Endodermal cell (in vitro differentiated cells): Measurements from ENCODE around the gene CPSF4. TPM values are rescaled to one million over a fixed set of nuclear protein-coding genes. Genes with fewer than 3 reads are reported as not detected.

ENCODE experiments used
- DNase-seq: peaks from one replicate; pipeline ENCODE4 v3.0.0-alpha.2; 2017
- H3K27ac ChIP-seq: 2 replicates; pipeline ENCODE4 v1.5.1; 2013; ENCODE audit warnings: mild to moderate bottlenecking, low read depth, low read length, moderate library complexity
- H3K27me3 ChIP-seq: 2 replicates; pipeline ENCODE4 v1.6.1; 2013; ENCODE audit warnings: mild to moderate bottlenecking, low read length, moderate library complexity; ENCODE audit not compliant: insufficient read depth, control insufficient read depth, poor library complexity, severe bottlenecking
- H3K36me3 ChIP-seq: 2 replicates; pipeline ENCODE4 v1.7.0; 2013; ENCODE audit warnings: mild to moderate bottlenecking, low read length, moderate library complexity; ENCODE audit not compliant: control insufficient read depth, insufficient read depth
- H3K4me1 ChIP-seq: one replicate; pipeline ENCODE4 v1.7.0; 2013; ENCODE audit warnings: low read length; ENCODE audit not compliant: control insufficient read depth, insufficient read depth
- H3K4me3 ChIP-seq: 2 replicates; pipeline ENCODE4 v1.5.1; 2013; ENCODE audit warnings: mild to moderate bottlenecking, low read length, moderate library complexity
- H3K9ac ChIP-seq: 2 replicates; pipeline ENCODE4 v1.6.1; 2013; ENCODE audit warnings: mild to moderate bottlenecking, low read length, moderate library complexity; ENCODE audit not compliant: poor library complexity, severe bottlenecking; ENCODE audit errors: extremely low read depth
- H3K9me3 ChIP-seq: 2 replicates; pipeline ENCODE4 v1.6.1; 2013; ENCODE audit warnings: mild to moderate bottlenecking, low read length, moderate library complexity; ENCODE audit not compliant: control insufficient read depth
- H3K27ac Mint-ChIP-seq: 2 replicates; pipeline ENCODE4 v1.8.0; 2020; ENCODE audit warnings: mixed read lengths
- H3K27me3 Mint-ChIP-seq: 2 replicates; pipeline ENCODE4 v1.8.0; 2021; ENCODE audit warnings: mild to moderate bottlenecking, mixed read lengths; ENCODE audit not compliant: insufficient read depth
- H3K36me3 Mint-ChIP-seq: 2 replicates; pipeline ENCODE4 v1.8.0; 2020; ENCODE audit warnings: low read depth, mixed read lengths
- H3K4me1 Mint-ChIP-seq: 2 replicates; pipeline ENCODE4 v1.8.0; 2020; ENCODE audit warnings: mixed read lengths
- H3K4me3 Mint-ChIP-seq: 2 replicates; pipeline ENCODE4 v1.8.0; 2020; ENCODE audit warnings: mild to moderate bottlenecking, moderate library complexity, mixed read lengths
- H3K9me3 Mint-ChIP-seq: 2 replicates; pipeline ENCODE4 v1.8.0; 2020; ENCODE audit warnings: mild to moderate bottlenecking, mixed read lengths
- WGBS, 2 experiments: methylation state at CpG; one replicate each; pipeline versions ENCODE4 v1.1.5 to v1.1.7; 2013; ENCODE audit warnings: missing lambda C conversion rate in 2 of 2, mixed read lengths in 1 of 2; ENCODE audit not compliant: insufficient coverage in 1 of 2, insufficient read length in 1 of 2; 5-methylcytosine and 5-hydroxymethylcytosine counted together
- total RNA-seq, 2 donors: library from RNA; stranded (reverse); fragmentation: NEBNext Ultra II Directional in 1 of 2; extraction: Animal tissue kit (Norgen Biotek cat#: 25700) in 1 of 2; gene quantifications; 2 replicates in 1 of 2; 3 replicates in 1 of 2; pipeline ENCODE4 v1.2.1, GENCODE V29; 2021
- TF ChIP-seq, protein P1 (sequence below): fragments of 200-600 bp; sonication (generic); conservative IDR thresholded peaks from 2 replicates; pipeline ENCODE4 v1.5.0; 2021; ENCODE audit warnings: antibody characterized with exemption, mild to moderate bottlenecking

The CPSF4 gene
- total RNA-seq, 2 donors from 2014 or later, result 87.3 to 126 TPM

DNA sequence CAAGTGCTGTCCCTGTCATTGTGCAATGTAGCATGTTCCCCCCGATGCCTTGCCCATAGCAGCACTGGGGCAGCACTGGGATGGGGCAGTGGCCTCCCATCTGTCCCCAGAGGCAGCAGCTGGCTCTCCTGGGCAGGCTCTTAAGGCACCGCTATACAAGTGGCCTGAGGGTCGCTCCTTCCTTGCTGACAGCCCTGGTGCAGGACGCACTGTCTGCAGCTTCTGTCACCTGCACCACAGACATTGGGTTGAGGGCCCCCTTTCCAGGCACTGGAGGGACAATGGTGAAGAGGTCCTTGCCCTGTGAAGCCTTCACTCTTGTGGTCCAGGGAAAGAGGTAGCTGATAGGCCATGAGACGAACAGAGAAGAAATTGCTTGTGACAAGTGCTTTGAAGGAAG, 10.6 kb downstream of the CPSF4 start:
- DNase-seq, result no peak
- Histone ChIP-seq H3K4me3 (no peak overlapping the region), H3K4me1 (no peaks in the 10 kb centered on the region), H3K9me3 (no peaks in the 10 kb centered on the region), H3K27ac (no peak overlapping the region), H3K36me3 (peaks cover 90% of the 10 kb centered on the region), H3K27me3 (no peaks in the 10 kb centered on the region), H3K9ac (no peak overlapping the region)
- WGBS, 2 experiments, result 90 to 94% methylated on average over 5 of the region's 5 CpGs
- Mint-ChIP-seq H3K4me1 (no peaks in the 10 kb centered on the region), H3K27me3 (no peaks in the 10 kb centered on the region), H3K9me3 (no peaks in the 10 kb centered on the region), H3K27ac (no peak overlapping the region), H3K4me3 (no peak overlapping the region), H3K36me3 (peaks cover 77% of the 10 kb centered on the region)
- TF ChIP-seq, protein P1, sequence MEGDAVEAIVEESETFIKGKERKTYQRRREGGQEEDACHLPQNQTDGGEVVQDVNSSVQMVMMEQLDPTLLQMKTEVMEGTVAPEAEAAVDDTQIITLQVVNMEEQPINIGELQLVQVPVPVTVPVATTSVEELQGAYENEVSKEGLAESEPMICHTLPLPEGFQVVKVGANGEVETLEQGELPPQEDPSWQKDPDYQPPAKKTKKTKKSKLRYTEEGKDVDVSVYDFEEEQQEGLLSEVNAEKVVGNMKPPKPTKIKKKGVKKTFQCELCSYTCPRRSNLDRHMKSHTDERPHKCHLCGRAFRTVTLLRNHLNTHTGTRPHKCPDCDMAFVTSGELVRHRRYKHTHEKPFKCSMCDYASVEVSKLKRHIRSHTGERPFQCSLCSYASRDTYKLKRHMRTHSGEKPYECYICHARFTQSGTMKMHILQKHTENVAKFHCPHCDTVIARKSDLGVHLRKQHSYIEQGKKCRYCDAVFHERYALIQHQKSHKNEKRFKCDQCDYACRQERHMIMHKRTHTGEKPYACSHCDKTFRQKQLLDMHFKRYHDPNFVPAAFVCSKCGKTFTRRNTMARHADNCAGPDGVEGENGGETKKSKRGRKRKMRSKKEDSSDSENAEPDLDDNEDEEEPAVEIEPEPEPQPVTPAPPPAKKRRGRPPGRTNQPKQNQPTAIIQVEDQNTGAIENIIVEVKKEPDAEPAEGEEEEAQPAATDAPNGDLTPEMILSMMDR, result no peak

DNA sequence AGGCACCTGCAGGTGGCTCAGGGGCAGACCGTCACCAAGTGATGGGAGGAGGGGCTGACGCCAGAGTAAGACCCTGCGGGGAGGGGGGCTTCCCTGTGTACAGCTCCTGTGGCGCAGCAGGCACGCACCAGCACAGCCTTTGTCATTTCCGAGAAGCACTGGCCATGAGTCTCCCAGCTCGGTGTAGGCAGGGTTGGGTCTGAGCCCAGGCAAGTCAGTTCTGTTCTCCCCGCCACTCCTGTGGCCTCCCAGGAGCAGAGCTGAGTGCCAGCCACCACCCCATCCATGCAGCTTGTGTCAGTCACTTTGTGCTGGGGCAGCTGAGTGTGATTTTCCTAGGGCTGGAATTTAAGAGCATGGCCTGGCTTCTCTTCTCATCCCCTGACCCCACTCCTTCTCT, 13.2 kb downstream of the CPSF4 start:
- no peak for DNase-seq
- no peaks in the 10 kb centered on the region for H3K4me1 Mint-ChIP-seq
- no peaks in the 10 kb centered on the region for H3K4me1 ChIP-seq
- H3K9me3 Mint-ChIP-seq, result no peaks in the 10 kb centered on the region
- H3K36me3 ChIP-seq, result peaks cover 93% of the 10 kb centered on the region
- H3K4me3 Mint-ChIP-seq, result no peak overlapping the region
- peaks cover 80% of the 10 kb centered on the region for H3K36me3 Mint-ChIP-seq
- H3K27me3 Mint-ChIP-seq, result no peaks in the 10 kb centered on the region
- H3K27me3 ChIP-seq, result no peaks in the 10 kb centered on the region
- H3K27ac ChIP-seq, result no peak overlapping the region
- H3K9me3 ChIP-seq, result no peaks in the 10 kb centered on the region
- H3K9ac ChIP-seq, result no peak overlapping the region
- no peak overlapping the region for H3K27ac Mint-ChIP-seq
- TF ChIP-seq, protein P1, result no peak
- no peak overlapping the region for H3K4me3 ChIP-seq
- 94 to 98% methylated on average over 6 to 8 of the region's 8 CpGs for WGBS, 2 experiments

DNA sequence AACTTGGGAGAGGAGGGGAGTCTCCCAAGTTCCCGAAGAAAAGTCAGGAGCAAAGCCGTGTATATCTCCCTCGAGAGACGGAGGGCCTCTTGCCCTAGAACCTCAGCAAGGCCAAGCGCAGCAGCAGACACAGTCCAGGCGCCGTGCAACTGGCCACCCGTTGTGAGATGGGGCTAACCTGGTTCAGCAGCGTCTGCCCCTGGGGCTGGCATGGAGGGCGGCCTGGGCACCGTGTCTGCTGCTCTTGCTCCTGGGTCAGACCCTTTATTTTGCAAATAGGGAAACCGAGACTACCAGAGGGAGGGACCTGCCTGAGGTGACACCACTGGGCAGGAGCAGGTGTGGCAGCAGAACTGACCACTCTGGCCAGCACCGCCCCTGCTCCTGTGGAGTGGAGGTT, 13.8 kb downstream of the CPSF4 start:
- Mint-ChIP-seq H3K27ac (no peak overlapping the region), H3K27me3 (no peaks in the 10 kb centered on the region), H3K4me1 (no peaks in the 10 kb centered on the region), H3K4me3 (no peak overlapping the region), H3K36me3 (peaks cover 80% of the 10 kb centered on the region), H3K9me3 (no peaks in the 10 kb centered on the region)
- DNase-seq, result no peak
- Histone ChIP-seq H3K4me3 (no peak overlapping the region), H3K36me3 (peaks cover 93% of the 10 kb centered on the region), H3K9me3 (no peaks in the 10 kb centered on the region), H3K27me3 (no peaks in the 10 kb centered on the region), H3K9ac (no peak overlapping the region), H3K4me1 (no peaks in the 10 kb centered on the region), H3K27ac (no peak overlapping the region)
- TF ChIP-seq, protein P1, result no peak
- WGBS, 2 experiments, result 95 to 98% methylated on average over 11 to 13 of the region's 13 CpGs
